H9 (cell line): ENCODE measurements around the gene CAB39. TPM values are rescaled to one million over a fixed set of nuclear protein-coding genes. Genes with fewer than 3 reads are reported as not detected.

Experiments
- DNase-seq: peaks from one replicate; pipeline ENCODE4 v3.0.0-alpha.2; 2017
- H2AFZ ChIP-seq: one replicate; pipeline ENCODE4 v1.6.1; 2013; ENCODE audit warnings: mild to moderate bottlenecking, low read length, control low read depth, moderate library complexity
- H2AK5ac ChIP-seq: 2 replicates; pipeline ENCODE4 v1.6.1; 2013; ENCODE audit warnings: low read length, control low read depth, mixed read lengths; ENCODE audit not compliant: insufficient read length
- H2BK120ac ChIP-seq: one replicate; pipeline ENCODE4 v1.6.1; 2013; ENCODE audit warnings: low read depth, mild to moderate bottlenecking, low read length, control low read depth, inconsistent platforms; ENCODE audit not compliant: poor library complexity, severe bottlenecking
- H2BK12ac ChIP-seq: 2 replicates; pipeline ENCODE4 v1.6.1; 2013; ENCODE audit warnings: low read length, control low read depth, mixed read lengths, low read depth; ENCODE audit not compliant: insufficient read length
- H2BK15ac ChIP-seq: 2 replicates; pipeline ENCODE4 v1.6.1; 2013; ENCODE audit warnings: low read depth, low read length, control low read depth
- H2BK20ac ChIP-seq: one replicate; pipeline ENCODE4 v1.6.1; 2013; ENCODE audit warnings: low read depth, mild to moderate bottlenecking, low read length, control low read depth, inconsistent platforms; ENCODE audit not compliant: poor library complexity, severe bottlenecking
- H2BK5ac ChIP-seq: 2 replicates; pipeline ENCODE4 v1.6.1; 2013; ENCODE audit warnings: low read length, control low read depth, mixed read lengths; ENCODE audit not compliant: insufficient read length
- H3K14ac ChIP-seq: 2 replicates; pipeline ENCODE4 v1.6.1; 2013; ENCODE audit warnings: low read length, control low read depth; ENCODE audit not compliant: insufficient read depth
- H3K18ac ChIP-seq: 2 replicates; pipeline ENCODE4 v1.6.1; 2013; ENCODE audit warnings: low read depth, mild to moderate bottlenecking, mixed read lengths, low read length, control low read depth; ENCODE audit not compliant: insufficient read length
- H3K23ac ChIP-seq: 2 replicates; pipeline ENCODE4 v1.6.1; 2013; ENCODE audit warnings: low read length, control low read depth, mixed read lengths, low read depth; ENCODE audit not compliant: insufficient read length
- H3K23me2 ChIP-seq: 2 replicates; pipeline ENCODE4 v1.6.1; 2013; ENCODE audit warnings: low read depth, mild to moderate bottlenecking, mixed read lengths, low read length, control low read depth; ENCODE audit not compliant: insufficient read length, poor library complexity, severe bottlenecking
- H3K27ac ChIP-seq: 2 replicates; pipeline ENCODE4 v1.5.1; 2013; ENCODE audit warnings: low read length, control low read depth, mixed read lengths, low read depth; ENCODE audit not compliant: insufficient read length
- H3K27me3 ChIP-seq: 2 replicates; pipeline ENCODE4 v1.6.1; 2013; ENCODE audit warnings: low read length, control low read depth, inconsistent platforms; ENCODE audit not compliant: insufficient read depth
- H3K4ac ChIP-seq: 2 replicates; pipeline ENCODE4 v1.6.1; 2013; ENCODE audit warnings: low read depth, mild to moderate bottlenecking, control low read depth, inconsistent platforms, low read length, moderate library complexity
- H3K4me1 ChIP-seq: 2 replicates; pipeline ENCODE4 v1.6.1; 2013; ENCODE audit warnings: low read length, control low read depth, inconsistent platforms; ENCODE audit not compliant: insufficient read depth
- H3K4me2 ChIP-seq: 2 replicates; pipeline ENCODE4 v1.6.1; 2013; ENCODE audit warnings: low read length, control low read depth, mixed read lengths; ENCODE audit not compliant: insufficient read length, insufficient read depth
- H3K56ac ChIP-seq: 2 replicates; pipeline ENCODE4 v1.6.1; 2013; ENCODE audit warnings: low read depth, mild to moderate bottlenecking, mixed read lengths, low read length, control low read depth; ENCODE audit not compliant: insufficient read length
- H3K79me1 ChIP-seq: 2 replicates; pipeline ENCODE4 v1.6.1; 2013; ENCODE audit warnings: low read depth, mild to moderate bottlenecking, moderate library complexity, low read length, control low read depth, inconsistent platforms; ENCODE audit not compliant: insufficient read depth, poor library complexity, severe bottlenecking
- H3K79me2 ChIP-seq: 2 replicates; pipeline ENCODE4 v1.6.1; 2013; ENCODE audit warnings: low read length, control low read depth, inconsistent platforms; ENCODE audit not compliant: insufficient read depth
- H3K9ac ChIP-seq: 2 replicates; pipeline ENCODE4 v1.6.1; 2013; ENCODE audit warnings: low read length, control low read depth, mixed read lengths; ENCODE audit not compliant: insufficient read length; ENCODE audit errors: extremely low read depth
- H3K9me3 ChIP-seq: one replicate; pipeline ENCODE4 v1.6.1; 2013; ENCODE audit warnings: low read depth, low read length, inconsistent platforms; ENCODE audit not compliant: control insufficient read depth
- H3T11ph ChIP-seq: one replicate; pipeline ENCODE4 v1.6.1; 2013; ENCODE audit warnings: mild to moderate bottlenecking, low read length, control low read depth, inconsistent platforms
- H4K20me1 ChIP-seq: one replicate; pipeline ENCODE4 v1.6.1; 2013; ENCODE audit not compliant: control insufficient read depth, insufficient read length, insufficient read depth
- H4K5ac ChIP-seq: 2 replicates; pipeline ENCODE4 v1.6.1; 2013; ENCODE audit warnings: low read depth, mild to moderate bottlenecking, mixed read lengths, low read length, control low read depth; ENCODE audit not compliant: insufficient read length
- H4K8ac ChIP-seq: replicated peaks from 2 replicates; pipeline ENCODE4 v1.6.1; 2013; ENCODE audit warnings: low read length, control low read depth, mixed read lengths, low read depth; ENCODE audit not compliant: insufficient read length
- H4K91ac ChIP-seq: 2 replicates; pipeline ENCODE4 v1.6.1; 2013; ENCODE audit warnings: low read depth, mild to moderate bottlenecking, moderate library complexity, mixed read lengths, low read length, control low read depth; ENCODE audit not compliant: insufficient read length
- H3K27ac Mint-ChIP-seq, 3 experiments: 2 replicates in 2 of 3; 3 replicates in 1 of 3; pipeline ENCODE4 v1.8.0; 2020 to 2021; ENCODE audit warnings: mixed read lengths in 3 of 3, mild to moderate bottlenecking in 1 of 3, moderate library complexity in 1 of 3
- H3K27me3 Mint-ChIP-seq: 2 replicates; pipeline ENCODE4 v1.8.0; 2021; ENCODE audit warnings: low read depth, mild to moderate bottlenecking, moderate library complexity, mixed read lengths
- H3K36me3 Mint-ChIP-seq, 3 experiments: 2 replicates in 2 of 3; 3 replicates in 1 of 3; pipeline ENCODE4 v1.8.0; 2020 to 2021; ENCODE audit warnings: low read depth in 3 of 3, mixed read lengths in 3 of 3; ENCODE audit not compliant: insufficient read depth in 1 of 3
- H3K4me1 Mint-ChIP-seq, 2 experiments: 2 replicates each; pipeline ENCODE4 v1.8.0; 2020; ENCODE audit warnings: mixed read lengths in 2 of 2
- H3K4me3 Mint-ChIP-seq, 2 experiments: 2 replicates in 1 of 2; 3 replicates in 1 of 2; pipeline ENCODE4 v1.8.0; 2020 to 2021; ENCODE audit warnings: mild to moderate bottlenecking in 2 of 2, mixed read lengths in 2 of 2, moderate library complexity in 1 of 2
- H3K9me3 Mint-ChIP-seq, 2 experiments: 2 replicates in 1 of 2; 3 replicates in 1 of 2; pipeline ENCODE4 v1.8.0; 2020; ENCODE audit warnings: mild to moderate bottlenecking in 2 of 2, mixed read lengths in 2 of 2, moderate library complexity in 1 of 2
- WGBS: extraction: QIAGEN DNeasy Blood & Tissue Kit; methylation state at CpG from one replicate; pipeline ENCODE4 v1.1.7; 2013; ENCODE audit warnings: missing lambda C conversion rate, low lambda C conversion rate, mixed read lengths; ENCODE audit not compliant: insufficient read length; ENCODE audit errors: extremely low coverage; 5-methylcytosine and 5-hydroxymethylcytosine counted together
- total RNA-seq: library from RNA; stranded (reverse); gene quantifications from 2 replicates; pipeline ENCODE4 v1.2.1, GENCODE V29; 2021
- TF ChIP-seq, protein P1 (sequence below): fragments of 200-600 bp; sonication (generic); conservative IDR thresholded peaks from 3 replicates; pipeline ENCODE4 v1.8.0; 2021; ENCODE audit warnings: antibody characterized with exemption, mild to moderate bottlenecking

The CAB39 gene
- total RNA-seq, 1 experiment from 2014 or later = 42.7 TPM

GRCh38 chr2:230678018-230678417, 34.6 kb upstream of the CAB39 start:
- H2AFZ ChIP-seq = no peak overlapping the region
- no peaks in the 10 kb centered on the region for H3K27me3 ChIP-seq
- no peak overlapping the region for H3K4me2 ChIP-seq
- H3T11ph ChIP-seq = no peak overlapping the region
- no CpG with 5 or more reads among the region's 1 CpG for WGBS
- no peaks in the 10 kb centered on the region for H4K20me1 ChIP-seq
- H3K79me2 ChIP-seq = no peaks in the 10 kb centered on the region
- H3K4me3 Mint-ChIP-seq = no peak overlapping the region
- no peak overlapping the region for H4K91ac ChIP-seq
- H3K14ac ChIP-seq = no peak overlapping the region
- TF ChIP-seq, protein P1, sequence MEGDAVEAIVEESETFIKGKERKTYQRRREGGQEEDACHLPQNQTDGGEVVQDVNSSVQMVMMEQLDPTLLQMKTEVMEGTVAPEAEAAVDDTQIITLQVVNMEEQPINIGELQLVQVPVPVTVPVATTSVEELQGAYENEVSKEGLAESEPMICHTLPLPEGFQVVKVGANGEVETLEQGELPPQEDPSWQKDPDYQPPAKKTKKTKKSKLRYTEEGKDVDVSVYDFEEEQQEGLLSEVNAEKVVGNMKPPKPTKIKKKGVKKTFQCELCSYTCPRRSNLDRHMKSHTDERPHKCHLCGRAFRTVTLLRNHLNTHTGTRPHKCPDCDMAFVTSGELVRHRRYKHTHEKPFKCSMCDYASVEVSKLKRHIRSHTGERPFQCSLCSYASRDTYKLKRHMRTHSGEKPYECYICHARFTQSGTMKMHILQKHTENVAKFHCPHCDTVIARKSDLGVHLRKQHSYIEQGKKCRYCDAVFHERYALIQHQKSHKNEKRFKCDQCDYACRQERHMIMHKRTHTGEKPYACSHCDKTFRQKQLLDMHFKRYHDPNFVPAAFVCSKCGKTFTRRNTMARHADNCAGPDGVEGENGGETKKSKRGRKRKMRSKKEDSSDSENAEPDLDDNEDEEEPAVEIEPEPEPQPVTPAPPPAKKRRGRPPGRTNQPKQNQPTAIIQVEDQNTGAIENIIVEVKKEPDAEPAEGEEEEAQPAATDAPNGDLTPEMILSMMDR = no peak
- H4K8ac ChIP-seq = no peak overlapping the region
- no peak overlapping the region for H2AK5ac ChIP-seq
- peaks cover 13% of the 10 kb centered on the region in 2 experiments; a peak in 4 of 5 replicates for H3K9me3 Mint-ChIP-seq
- H2BK12ac ChIP-seq = no peak overlapping the region
- no peak overlapping the region for H3K23ac ChIP-seq
- no peak overlapping the region for H3K27ac Mint-ChIP-seq
- no peak for DNase-seq
- H3K56ac ChIP-seq = no peak overlapping the region
- H3K27me3 Mint-ChIP-seq = peaks cover 13% of the 10 kb centered on the region
- H2BK20ac ChIP-seq = no peak overlapping the region
- no peaks in the 10 kb centered on the region for H3K4me1 ChIP-seq
- peaks cover 2 to 12% (median 8%) of the 10 kb centered on the region in 3 experiments; a peak in 3 of 7 replicates for H3K36me3 Mint-ChIP-seq
- no peak overlapping the region for H3K4ac ChIP-seq
- 0 out of 4 replicates have a peak, but pooled peaks cover 0 to 2% of the 10 kb centered on the region in 2 experiments for H3K4me1 Mint-ChIP-seq
- no peaks in the 10 kb centered on the region for H3K79me1 ChIP-seq
- H2BK120ac ChIP-seq = no peak overlapping the region
- no peak overlapping the region for H3K9ac ChIP-seq
- H2BK5ac ChIP-seq = no peak overlapping the region
- no peak overlapping the region for H3K27ac ChIP-seq
- H3K18ac ChIP-seq = no peak overlapping the region
- H3K9me3 ChIP-seq = no peaks in the 10 kb centered on the region
- H2BK15ac ChIP-seq = no peak overlapping the region
- H3K23me2 ChIP-seq = no peaks in the 10 kb centered on the region
- H4K5ac ChIP-seq = no peak overlapping the region
